GM21515 (cell line): ENCODE data around the gene SPAG9.
A peak's percentile ranks its signal among the peaks of the same experiment; 100 is the strongest.

Experiments used
- ATAC-seq: cut with Tn5 transposase; IDR thresholded peaks from one replicate; pipeline ENCODE4 v1.9.1; 2021; ENCODE audit not compliant: unreplicated experiment

SPAG9 gene

DNA sequence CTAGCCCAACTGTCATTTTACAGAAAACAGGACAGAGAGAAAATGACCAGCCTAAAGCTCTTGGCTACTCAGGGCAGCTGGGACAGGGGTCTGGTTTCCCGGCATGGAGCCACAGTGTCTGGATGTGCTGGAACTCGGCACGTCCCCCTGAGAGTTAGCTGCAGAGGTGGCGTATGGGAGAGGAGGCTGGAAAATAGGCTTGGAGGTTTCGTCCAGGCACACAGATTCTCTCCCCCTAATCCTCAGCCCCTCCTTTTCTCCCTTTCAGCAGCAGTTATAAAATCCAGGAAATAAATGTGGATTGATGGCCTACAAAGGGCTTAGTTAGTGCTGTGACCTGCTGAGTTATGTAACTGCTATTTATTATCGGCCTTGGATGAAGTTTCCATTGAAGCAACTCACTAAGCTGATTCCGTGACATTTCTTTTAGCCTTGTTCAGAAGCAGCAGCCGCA, 165.0 kb downstream of the SPAG9 start:
- ATAC-seq: no peak

DNA sequence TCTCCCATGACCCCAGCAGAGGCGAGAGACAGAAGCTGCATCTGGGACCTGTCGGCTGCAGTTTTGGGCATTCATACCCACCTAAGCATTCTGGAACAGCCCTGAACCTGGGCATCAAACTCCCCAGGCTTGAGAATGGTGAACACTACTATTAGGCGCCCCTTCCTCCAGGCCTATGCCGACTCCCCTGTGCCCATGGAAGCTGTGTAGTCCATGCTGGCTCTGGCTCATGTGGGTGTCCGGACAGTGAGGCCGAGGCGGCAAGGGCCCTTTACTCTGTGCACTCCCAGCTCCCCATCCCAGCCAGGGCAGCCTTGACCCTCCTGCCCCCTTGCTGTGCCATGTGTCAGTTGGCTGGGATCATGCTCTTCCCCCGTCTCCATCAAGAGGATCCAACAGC, 165.5 kb downstream of the SPAG9 start:
- no peak for ATAC-seq

DNA sequence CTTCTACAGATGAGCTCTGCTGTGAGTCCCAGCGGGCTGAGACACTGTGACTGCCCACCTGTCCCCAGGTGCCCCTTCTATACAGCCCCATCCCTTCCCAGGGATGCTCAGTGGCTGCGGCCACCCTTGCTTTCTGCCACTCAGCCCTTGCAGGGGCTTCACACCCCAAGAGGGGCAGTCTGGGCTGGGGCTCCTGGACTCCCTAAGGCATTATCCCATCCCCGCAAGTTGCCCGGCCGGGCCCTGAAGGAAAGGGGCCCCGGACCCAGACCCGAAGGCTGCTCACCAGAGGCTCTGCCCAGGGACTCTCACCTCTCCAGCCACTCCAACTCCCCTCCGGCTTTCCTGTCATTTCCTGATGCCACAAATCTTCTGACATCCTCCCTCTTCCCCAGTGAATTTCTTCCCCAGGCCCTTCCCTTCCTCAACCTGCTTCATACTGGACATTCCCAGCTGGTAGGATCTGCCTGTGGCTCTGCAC, 166.0 kb downstream of the SPAG9 start:
- no peak for ATAC-seq

DNA sequence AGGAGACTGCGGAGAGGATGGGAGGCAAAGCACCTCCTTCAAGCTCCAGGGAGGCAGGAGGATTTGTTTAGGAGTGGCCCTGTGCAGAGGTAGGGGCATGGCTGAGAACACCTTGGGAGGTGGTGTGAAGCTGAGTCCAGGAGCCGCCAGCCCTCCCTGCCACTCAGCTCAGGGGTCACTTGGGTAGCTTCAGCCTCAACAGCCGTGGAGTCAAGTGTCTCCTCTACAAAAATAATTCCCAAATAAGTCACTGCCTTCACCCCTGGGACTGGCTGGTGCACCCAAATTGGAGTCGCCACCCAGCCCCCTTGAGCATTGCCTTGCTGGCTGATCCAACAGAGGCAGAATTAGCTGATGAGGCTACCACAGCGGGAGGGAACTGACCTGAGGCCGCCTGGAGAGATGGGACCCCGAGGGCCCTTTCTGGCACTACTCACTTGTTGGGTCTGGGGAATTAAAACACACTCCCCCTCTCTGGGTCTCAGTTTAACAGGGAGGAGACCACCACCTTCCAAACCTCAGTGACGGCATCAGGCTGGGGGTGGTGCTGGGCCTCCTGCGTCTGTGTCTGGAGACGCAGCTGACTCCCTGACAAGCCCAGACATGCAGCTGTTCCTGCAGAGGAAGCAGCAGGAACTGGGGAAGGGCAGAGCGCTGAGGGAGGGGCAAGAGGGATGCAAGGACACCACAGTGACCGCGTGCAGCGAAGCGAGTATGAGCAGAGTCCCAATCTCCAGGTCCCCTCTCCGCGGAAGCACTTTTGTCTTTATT, 166.7 kb downstream of the SPAG9 start:
- no peak for ATAC-seq

DNA sequence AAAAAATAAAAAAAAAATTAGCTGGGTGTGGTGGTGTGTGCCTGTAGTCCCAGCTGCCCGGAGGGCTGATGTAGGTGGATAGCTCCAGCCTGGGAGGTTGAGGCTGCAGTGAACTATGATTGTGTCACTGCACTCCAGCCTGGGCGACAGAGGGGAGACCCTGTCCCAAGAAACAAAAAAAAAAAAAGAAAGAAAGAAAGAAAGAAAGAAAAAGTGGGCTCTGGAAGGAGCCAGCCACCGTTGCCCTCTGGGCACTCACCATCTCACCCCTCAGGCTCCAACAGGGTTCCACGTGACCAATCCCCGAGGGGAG, 167.2 kb downstream of the SPAG9 start:
- no peak for ATAC-seq

DNA sequence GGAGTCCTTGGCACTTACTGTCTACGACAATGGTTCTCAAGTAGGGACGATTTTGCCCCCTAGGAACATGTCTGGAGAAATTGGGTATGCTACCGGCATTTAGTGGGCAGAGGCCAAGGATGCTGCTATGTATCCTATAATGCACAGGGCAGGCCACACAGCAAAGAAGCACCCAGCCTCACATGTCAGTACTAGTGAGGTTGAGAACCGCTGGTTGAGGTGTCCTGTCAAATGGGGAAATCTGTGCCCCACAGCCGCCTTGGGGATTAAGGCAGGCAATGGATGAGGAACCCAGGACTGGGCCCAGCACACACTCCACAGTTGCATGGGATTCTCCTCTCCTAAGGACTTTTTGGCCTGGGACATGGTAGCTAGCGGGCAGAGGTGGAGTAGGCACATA, 167.8 kb downstream of the SPAG9 start:
- no peak for ATAC-seq

DNA sequence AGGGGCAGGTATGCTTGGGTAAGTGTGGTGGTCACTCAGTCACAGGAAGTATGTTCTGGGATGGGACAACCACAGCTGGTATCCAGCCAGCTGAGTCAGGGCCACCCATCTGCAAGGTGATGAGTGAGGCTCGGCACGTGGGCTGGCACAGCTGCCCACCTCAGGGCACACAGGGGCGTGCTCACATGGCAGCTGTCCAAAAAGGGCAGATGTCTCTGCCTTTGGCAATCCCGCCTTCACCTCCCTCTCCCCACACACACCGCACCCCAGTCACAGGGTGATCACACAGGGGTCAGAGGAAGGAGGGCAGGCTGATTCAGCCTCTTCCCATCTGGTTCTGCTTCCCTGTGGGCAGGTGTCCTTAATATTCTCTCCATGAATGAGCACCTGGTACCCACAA, 168.7 kb downstream of the SPAG9 start:
- no peak for ATAC-seq

DNA sequence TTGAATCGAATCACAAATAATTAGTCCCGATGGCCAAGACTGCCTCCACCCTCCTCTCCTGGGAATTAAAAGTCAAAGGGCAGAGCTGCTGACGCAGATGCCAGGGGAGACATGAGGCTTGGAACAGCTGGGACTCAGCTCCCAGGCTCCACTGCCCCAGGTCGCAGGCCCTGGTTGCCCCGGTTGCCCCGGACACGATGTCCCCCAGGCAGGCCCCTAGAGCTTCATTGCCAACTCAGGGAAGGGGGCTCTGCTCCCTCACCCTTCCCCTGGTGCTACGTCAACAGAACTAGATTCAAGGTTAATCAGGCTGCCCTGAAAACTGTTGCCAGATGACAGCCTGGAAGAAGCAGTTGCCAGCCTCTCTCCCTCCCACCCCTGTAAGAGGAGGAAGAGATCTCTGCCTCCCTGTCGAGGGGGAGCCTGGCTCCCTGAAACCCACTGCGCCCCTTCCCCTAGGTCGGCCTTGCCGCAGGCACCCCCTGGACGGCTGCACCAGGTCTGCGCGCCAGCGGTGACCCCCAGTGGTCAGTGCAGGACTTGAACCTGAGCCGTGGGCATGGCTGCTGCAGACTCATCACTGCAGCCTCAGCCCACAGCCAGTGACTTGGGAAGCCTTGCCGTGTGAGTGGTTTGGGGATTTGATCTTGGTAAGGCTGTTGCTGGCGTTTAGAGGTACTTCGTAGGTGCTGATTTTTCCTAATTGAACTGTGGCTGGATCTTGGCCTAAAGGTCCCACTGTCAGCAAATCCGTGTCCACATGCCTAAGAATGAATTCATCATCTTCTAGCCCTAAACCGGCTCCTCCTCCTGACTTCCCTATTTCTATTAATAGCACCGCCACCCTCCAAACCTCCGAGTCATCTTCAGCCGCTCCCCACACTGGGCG, 170.4 kb downstream of the SPAG9 start:
- ATAC-seq: peak; percentile 56

DNA sequence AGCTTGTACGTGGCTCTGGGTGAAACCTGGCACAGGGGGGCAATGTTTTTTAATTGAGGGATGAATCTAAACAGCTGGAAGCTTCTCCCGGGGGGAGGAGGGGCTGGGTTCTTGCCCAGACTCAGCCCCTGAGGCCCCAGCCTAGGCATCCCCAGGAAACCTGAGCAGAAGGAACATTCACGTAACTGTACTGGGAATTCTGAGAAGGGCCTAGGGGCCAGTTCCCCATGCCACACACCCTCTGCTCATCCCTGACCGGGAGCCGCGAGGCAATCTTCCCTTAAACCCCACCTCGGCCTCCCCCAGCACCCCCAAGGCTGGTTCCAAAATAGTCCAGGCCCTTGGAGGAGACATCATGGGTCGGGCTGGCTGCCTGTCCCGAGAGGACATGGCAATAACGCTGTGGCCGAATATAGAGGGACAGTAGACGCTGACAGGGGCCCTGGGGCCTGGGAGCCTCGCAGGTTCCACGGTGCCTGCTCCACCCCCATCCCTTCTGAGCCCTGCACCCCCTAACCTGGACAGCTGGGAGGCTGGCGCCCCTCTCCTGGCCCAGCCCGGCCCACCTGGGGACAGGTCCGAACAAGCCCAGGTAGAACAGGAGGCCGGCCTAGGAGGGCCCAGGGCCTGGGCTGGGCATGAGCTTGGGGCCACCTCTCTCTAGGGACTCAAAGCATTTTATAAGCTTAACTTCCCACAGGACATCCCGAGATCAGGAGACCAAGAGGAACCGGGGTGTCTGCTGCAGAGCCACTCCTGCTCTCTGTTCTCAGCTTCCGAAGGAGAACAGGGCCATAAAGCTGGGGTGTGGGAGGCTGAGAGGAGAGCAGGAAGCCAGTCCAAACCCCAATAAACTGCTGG, 171.3 kb downstream of the SPAG9 start:
- ATAC-seq: no peak

DNA sequence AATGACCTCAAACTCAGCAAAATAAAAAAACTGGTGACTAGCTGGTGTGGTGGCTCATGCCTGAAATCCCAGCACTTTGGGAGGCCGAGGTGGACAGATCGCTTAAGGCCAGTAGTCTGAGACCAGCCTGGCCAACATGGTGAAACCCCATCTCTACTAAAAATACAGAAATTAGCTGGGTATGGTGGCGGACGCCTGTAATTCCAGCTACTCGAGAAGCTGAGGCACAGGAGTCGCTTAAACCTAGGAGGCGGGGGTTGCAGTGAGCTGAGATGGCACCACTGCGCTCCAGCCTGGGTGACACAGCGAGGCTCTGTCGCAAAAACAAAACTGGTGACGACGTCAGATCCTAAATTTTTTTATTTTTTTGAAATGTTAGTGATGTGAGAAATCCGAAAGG, 172.0 kb downstream of the SPAG9 start:
- no peak for ATAC-seq

DNA sequence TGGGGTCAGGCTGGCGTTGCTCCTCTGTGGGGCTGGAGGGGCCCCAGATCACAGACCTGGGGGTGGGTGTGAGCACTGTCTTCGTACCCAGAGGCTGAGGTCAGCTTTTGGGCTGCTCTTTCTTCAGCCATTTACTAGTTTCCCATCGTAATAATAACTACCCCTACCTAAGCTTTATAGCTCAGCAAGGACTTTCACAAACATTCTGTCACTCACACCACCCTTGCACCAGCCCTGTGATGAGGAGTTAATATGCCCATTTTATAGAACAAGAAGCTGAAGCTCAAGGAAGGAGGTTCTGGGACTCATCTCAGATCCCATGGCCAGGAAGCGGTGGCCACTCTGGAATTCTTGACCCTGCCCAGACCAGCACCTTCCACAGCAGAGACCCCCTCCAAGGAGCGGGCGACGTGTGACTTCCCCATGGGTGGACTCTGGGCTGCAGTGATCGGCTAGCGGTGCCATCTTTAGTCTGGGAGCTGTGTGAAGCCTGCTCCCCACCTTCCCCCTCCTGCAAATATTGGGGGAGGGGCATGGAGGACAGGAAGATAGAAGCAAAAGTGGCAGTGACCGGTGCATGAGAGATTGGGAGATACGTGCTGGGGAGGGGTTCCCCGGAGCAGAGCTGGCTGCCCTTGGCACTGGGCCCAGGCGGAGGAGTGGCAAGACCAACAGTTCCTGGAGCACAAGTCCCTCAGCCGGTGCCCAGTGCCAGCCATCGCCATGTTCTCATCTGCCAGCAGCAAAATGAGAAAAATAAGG, 172.7 kb downstream of the SPAG9 start:
- no peak for ATAC-seq

DNA sequence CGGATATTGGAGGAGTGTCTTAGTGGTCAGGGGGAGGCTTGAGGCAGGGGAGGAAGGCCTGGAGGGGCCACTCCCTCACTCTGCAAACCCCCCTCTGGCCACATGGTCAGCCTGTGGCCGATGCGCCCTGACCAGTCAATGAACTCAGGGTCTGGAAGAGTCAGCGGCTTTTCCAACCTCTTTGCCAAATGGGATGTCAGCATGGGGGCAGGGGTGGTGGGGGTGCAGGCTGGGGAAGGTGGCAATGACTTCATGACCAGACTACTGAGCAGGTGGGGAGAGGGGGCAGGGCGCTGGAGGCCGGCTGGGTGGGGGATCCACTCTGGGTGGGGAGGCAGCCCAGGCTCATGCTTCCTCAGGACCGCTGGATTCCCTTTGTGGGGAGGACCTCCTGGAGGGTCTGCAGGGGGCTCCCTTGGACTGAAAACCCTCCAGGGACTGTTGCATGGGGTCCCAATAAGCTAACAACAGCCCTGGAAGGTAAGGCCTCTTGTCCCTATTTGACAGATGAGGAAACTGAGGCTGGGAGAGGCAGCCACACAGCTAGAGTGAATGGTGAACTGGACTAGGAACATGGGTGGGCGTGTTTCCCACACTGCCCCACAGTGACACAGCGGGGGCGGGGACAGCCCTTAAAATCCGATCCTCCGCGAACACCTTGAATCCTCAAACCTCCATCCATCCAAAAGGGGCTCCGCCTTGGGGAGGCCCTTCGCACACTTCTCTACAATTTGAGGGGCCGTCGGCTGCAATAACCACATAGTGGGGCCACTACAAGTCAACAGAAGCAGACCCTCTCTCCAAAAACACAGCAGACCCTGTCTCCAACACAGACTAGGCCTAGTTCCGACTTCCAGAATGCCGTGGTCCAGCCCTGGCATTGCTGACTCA, 173.5 kb downstream of the SPAG9 start:
- no peak for ATAC-seq

DNA sequence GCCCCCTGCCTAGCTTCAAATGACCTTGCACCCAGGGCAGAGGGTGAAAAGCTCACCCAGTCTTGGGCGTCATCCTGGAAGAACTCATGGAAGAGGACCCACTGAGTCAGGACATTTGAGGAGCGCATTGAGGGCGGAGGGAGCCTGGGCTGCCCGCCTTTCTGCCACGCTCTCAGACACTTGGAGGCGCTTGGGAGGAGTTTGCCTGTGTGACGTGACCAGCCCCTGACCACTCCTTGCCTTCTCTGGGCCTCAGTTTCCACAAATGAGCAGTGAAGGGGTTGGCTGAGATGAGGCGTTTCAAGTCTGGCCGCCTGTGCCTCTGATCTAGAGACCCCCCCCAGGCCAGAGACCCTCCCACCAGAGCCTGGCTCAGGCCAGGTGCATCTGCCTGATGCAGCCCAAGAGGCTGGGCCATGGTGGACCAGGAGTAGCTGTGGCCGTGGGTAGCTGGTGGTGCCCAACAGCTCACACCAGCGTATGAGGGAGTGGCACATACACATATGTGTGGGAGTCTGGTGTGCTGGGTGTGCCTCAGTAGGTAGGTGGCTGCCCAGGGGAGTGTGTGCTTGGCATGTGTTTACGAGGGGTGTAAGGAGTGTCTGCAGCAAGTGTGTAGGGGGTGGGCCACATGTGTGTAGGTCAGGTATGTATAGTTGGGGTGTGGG, 174.3 kb downstream of the SPAG9 start:
- ATAC-seq: no peak

DNA sequence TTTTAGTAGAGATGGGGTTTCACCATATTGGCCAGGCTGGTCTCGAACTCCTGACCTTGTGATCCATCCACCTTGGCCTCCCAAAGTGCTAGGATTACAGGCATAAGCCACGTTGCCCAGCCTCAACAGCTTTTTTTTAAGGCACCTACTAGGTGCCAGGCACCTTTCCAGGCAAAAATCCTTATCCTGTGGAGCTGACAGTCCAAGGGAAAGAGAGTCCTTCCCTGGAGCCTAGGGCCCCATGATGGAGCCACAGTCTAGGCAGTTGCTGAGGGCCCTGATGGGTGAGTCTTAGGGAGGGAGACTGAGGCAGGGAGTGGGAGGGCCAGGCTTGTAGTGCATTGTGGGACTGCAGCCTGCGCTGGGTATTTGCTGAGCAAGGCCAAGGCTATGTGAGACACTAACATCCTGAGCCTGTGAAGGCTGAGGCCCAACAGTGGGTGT, 174.9 kb downstream of the SPAG9 start:
- ATAC-seq: no peak

DNA sequence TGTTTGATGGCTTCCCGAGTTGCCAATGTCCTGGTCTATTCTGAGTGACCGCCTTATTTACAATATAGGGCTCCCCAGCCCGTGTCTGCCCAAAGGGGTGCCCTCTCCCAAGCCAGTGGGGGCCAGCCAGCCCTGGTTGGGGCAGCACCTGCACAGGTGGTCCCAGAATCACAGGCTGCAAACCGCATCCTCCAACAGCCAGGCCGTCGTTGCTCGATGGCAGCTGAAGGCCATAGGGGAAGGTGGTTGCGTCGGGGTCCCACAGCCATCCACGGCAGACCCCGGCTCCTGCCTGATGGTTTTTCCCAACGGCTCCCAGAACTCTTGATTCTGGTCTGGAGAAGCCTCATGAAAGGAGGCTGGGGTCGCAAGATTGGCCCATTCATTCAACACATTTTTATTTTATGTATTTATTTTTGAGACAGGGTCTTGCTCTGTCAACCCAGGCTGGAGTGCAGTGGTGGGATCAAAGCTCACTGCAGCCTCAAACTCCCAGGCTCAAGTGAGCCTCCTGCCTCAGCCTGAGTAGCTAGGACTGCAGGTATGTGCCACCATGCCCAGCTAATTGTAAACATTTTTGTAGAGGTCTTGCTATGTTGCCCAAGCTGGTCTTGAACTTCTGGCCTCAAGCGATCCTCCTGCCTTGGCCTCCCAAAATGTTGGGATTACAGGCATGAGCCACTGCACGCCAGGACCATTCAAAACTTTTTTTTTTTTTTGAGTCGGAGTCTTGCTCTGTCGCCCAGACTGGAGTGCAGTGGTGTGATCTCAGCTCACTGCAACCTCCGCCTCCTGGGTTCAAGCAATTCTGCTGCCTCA, 175.6 kb downstream of the SPAG9 start:
- ATAC-seq: no peak

DNA sequence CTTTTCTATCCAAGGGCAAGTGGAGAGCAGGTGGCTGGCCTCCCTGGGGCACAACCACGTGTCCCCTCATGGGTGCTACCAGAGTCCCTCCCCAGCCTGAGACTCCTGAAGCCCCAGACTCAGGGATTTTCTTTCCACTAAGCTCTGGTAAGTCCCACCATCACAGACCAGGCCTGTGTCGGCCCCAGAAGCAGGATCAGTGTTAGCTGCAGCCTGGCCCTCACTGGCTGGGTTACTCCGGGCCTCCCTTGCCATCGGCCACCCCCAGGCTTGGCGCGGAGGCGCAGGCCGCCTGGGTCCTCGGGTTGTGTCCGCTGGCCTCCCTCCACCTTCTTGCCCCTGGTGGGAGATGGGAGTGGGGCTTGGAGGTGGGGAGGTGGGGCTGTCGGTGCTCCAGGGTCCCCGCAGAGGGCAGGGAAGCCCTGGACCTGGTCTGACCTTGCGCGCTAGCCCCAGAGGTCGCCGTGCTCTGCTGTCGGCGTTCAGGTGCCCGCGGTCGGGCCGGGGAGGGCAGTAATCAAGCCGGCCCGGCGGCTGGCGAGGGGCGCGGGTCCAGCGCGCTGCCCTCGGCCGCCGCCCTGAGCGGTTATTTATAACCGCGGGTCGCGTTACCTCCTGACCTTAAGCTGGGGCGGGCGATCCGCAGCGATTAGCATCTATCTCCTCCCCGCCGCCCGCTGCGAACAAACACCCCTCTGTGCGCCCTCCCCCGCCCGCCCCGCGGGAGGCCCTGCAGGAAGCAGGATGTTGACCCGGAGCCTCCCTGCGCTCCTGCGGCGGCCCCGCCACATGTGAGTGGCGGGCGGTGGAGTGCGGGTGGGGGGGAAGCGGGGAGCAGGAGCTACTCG, 176.4 kb downstream of the SPAG9 start:
- no peak for ATAC-seq

DNA sequence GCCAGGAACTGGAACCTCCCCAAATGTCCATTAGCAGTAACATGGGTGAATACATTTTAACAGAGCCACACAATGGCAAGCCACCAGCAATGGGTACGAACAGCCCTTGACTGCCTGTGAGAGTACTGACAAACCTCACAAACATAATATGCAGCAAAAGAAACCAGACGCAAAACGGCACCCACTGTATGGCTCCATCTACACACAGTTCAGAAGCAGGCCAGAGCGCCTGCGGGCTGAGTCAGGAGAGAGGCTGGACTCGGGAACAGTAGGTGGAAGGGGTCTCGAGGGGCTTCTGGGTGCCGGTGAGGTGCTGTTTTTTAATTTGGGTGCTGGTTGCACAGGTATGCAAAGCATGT, 177.1 kb downstream of the SPAG9 start:
- ATAC-seq: no peak
